Activated naive CD8-positive, alpha-beta T cell treated with anti-CD3 and anti-CD28 coated beads, Interleukin-2, amount 10 ng/mL, durations not matched to agents 7 days and 5 days (primary cell): ENCODE data around the gene MORC3. TPM values are rescaled to one million over a fixed set of nuclear protein-coding genes. Genes with fewer than 3 reads are reported as not detected.
"Not testable (repeated sequence)": the region's sequence is repeated elsewhere in the genome, so short reads cannot be mapped to it uniquely, and the experiment has no call there.

Source experiments
- ATAC-seq: fragments of 150-1000 bp; cut with Tn5 transposase; one replicate; pipeline ENCODE4 v1.10.0; 2021; ENCODE audit warnings: low read depth, moderate library complexity
- POLR2A ChIA-PET: fragments of 350-600 bp; sonication (Branson Sonifier 250); formaldehyde crosslinking; loops from one replicate; lab custom pipeline; 2021; ENCODE audit warnings: antibody characterized with exemption; lab: Charles Lee
- DNase-seq: peaks from one replicate; pipeline ENCODE4 v3.0.0; 2021
- H3K27ac Mint-ChIP-seq: one replicate; pipeline ENCODE4 v1.8.0; 2022; ENCODE audit warnings: mild to moderate bottlenecking, mixed read lengths
- H3K27me3 Mint-ChIP-seq: one replicate; pipeline ENCODE4 v1.8.0; 2022; ENCODE audit warnings: mild to moderate bottlenecking, moderate library complexity, mixed read lengths
- H3K36me3 Mint-ChIP-seq: one replicate; pipeline ENCODE4 v1.8.0; 2021; ENCODE audit warnings: mild to moderate bottlenecking, mixed read lengths
- H3K4me1 Mint-ChIP-seq: one replicate; pipeline ENCODE4 v1.8.0; 2021; ENCODE audit warnings: mixed read lengths
- H3K4me3 Mint-ChIP-seq: one replicate; pipeline ENCODE4 v1.8.0; 2022; ENCODE audit warnings: mild to moderate bottlenecking, moderate library complexity, mixed read lengths
- H3K9me3 Mint-ChIP-seq: one replicate; pipeline ENCODE4 v1.8.0; 2021; ENCODE audit warnings: mixed read lengths
- total RNA-seq, 2 experiments: library from RNA; stranded (reverse); gene quantifications; one replicate each; pipeline ENCODE4 v1.2.3, GENCODE V29; 2021

The MORC3 gene
- total RNA-seq, 2 experiments from 2014 or later: 46.7 to 53.7 TPM

- no peak for ATAC-seq
- H3K4me1 Mint-ChIP-seq: peaks cover 1% of the 10 kb centered on the region
- DNase-seq: no peak
- peaks cover 52% of the 10 kb centered on the region for H3K36me3 Mint-ChIP-seq
- H3K9me3 Mint-ChIP-seq: no peaks in the 10 kb centered on the region
- H3K4me3 Mint-ChIP-seq: no peak overlapping the region
- no peak overlapping the region for H3K27ac Mint-ChIP-seq
- H3K27me3 Mint-ChIP-seq: no peaks in the 10 kb centered on the region
- POLR2A ChIA-PET: no interaction called here
Measured at GRCh38 chr21:36397606-36398005, 77.6 kb downstream of the MORC3 start.

- POLR2A ChIA-PET: interaction anchor here (2.1 kb wide), 1 partner anchor 14 kb away, joined by 5 read pairs; the partner anchor contains the start of gene CHAF1B
Measured at GRCh38 chr21:36399736-36400135, 79.7 kb downstream of the MORC3 start.

GRCh38 chr21:36400719-36401118 lies 80.7 kb downstream of the MORC3 start:
- DNase-seq (no peak), ATAC-seq (no peak)
- H3K4me3 Mint-ChIP-seq: no peak overlapping the region
- POLR2A ChIA-PET: interaction anchor here (2.1 kb wide), 1 partner anchor 15 kb away, joined by 5 read pairs; the partner anchor contains the start of gene CHAF1B
- H3K4me1 Mint-ChIP-seq: peaks cover 1% of the 10 kb centered on the region
- peaks cover 40% of the 10 kb centered on the region for H3K36me3 Mint-ChIP-seq
- H3K9me3 Mint-ChIP-seq: no peaks in the 10 kb centered on the region
- H3K27ac Mint-ChIP-seq: no peak overlapping the region
- no peaks in the 10 kb centered on the region for H3K27me3 Mint-ChIP-seq

More at GRCh38 chr21:36399736-36400135, 79.7 kb downstream of the MORC3 start:
- H3K27me3 Mint-ChIP-seq, H3K27ac Mint-ChIP-seq, H3K4me3 Mint-ChIP-seq, DNase-seq, ATAC-seq, H3K4me1 Mint-ChIP-seq, H3K9me3 Mint-ChIP-seq: not testable (repeated sequence)
- peaks cover 44% of the 10 kb centered on the region for H3K36me3 Mint-ChIP-seq

- H3K27ac Mint-ChIP-seq: no peak overlapping the region
- H3K4me1 Mint-ChIP-seq: no peaks in the 10 kb centered on the region
- DNase-seq: no peak
- H3K9me3 Mint-ChIP-seq: no peaks in the 10 kb centered on the region
- ATAC-seq: no peak
- peaks cover 32% of the 10 kb centered on the region for H3K36me3 Mint-ChIP-seq
- H3K4me3 Mint-ChIP-seq: no peak overlapping the region
- POLR2A ChIA-PET: interaction anchor here (1.3 kb wide), 1 partner anchor 9 kb away, joined by 3 read pairs; no protein-coding TSS in a partner anchor
- H3K27me3 Mint-ChIP-seq: no peaks in the 10 kb centered on the region
Measured at GRCh38 chr21:36402339-36402738, 82.3 kb downstream of the MORC3 start.

GRCh38 chr21:36403713-36404112 lies 83.7 kb downstream of the MORC3 start:
- Mint-ChIP-seq H3K4me3 (no peak overlapping the region), H3K27me3 (no peaks in the 10 kb centered on the region), H3K27ac (no peak overlapping the region), H3K9me3 (no peaks in the 10 kb centered on the region), H3K4me1 (no peaks in the 10 kb centered on the region), H3K36me3 (peaks cover 37% of the 10 kb centered on the region)
- no peak for DNase-seq
- ATAC-seq: no peak
- POLR2A ChIA-PET: no interaction called here

- DNase-seq (no peak), ATAC-seq (no peak)
- Mint-ChIP-seq H3K27ac (no peak overlapping the region), H3K4me3 (no peak overlapping the region), H3K36me3 (peaks cover 29% of the 10 kb centered on the region), H3K4me1 (peaks cover 1% of the 10 kb centered on the region), H3K27me3 (no peaks in the 10 kb centered on the region), H3K9me3 (no peaks in the 10 kb centered on the region)
- POLR2A ChIA-PET: no interaction called here
Measured at GRCh38 chr21:36408568-36408967, 88.6 kb downstream of the MORC3 start.

GRCh38 chr21:36411301-36411700 lies 91.3 kb downstream of the MORC3 start:
- no peak overlapping the region for H3K4me3 Mint-ChIP-seq
- DNase-seq (no peak), ATAC-seq (no peak)
- H3K36me3 Mint-ChIP-seq: peaks cover 37% of the 10 kb centered on the region
- no peaks in the 10 kb centered on the region for H3K27me3 Mint-ChIP-seq
- H3K27ac Mint-ChIP-seq: no peak overlapping the region
- H3K9me3 Mint-ChIP-seq: no peaks in the 10 kb centered on the region
- peaks cover 1% of the 10 kb centered on the region for H3K4me1 Mint-ChIP-seq
- POLR2A ChIA-PET: no interaction called here

- Mint-ChIP-seq H3K27me3 (no peaks in the 10 kb centered on the region), H3K27ac (no peak overlapping the region), H3K4me1 (peaks cover 1% of the 10 kb centered on the region), H3K4me3 (no peak overlapping the region), H3K36me3 (peaks cover 34% of the 10 kb centered on the region), H3K9me3 (no peaks in the 10 kb centered on the region)
- DNase-seq (no peak), ATAC-seq (no peak)
- POLR2A ChIA-PET: no interaction called here
Measured at GRCh38 chr21:36412916-36413315, 92.9 kb downstream of the MORC3 start.

- no peak overlapping the region for H3K27ac Mint-ChIP-seq
- POLR2A ChIA-PET: no interaction called here
- no peaks in the 10 kb centered on the region for H3K27me3 Mint-ChIP-seq
- no peak for DNase-seq
- peaks cover 26% of the 10 kb centered on the region for H3K36me3 Mint-ChIP-seq
- no peak overlapping the region for H3K4me3 Mint-ChIP-seq
- H3K9me3 Mint-ChIP-seq: no peaks in the 10 kb centered on the region
- ATAC-seq: no peak
- H3K4me1 Mint-ChIP-seq: peaks cover 1% of the 10 kb centered on the region
Measured at GRCh38 chr21:36415375-36415774, 95.4 kb downstream of the MORC3 start.

GRCh38 chr21:36419241-36419640 lies 99.2 kb downstream of the MORC3 start:
- ATAC-seq: no peak
- Mint-ChIP-seq H3K4me3 (no peak overlapping the region), H3K9me3 (no peaks in the 10 kb centered on the region), H3K4me1 (peaks cover 5% of the 10 kb centered on the region), H3K27ac (no peak overlapping the region), H3K36me3 (peaks cover 17% of the 10 kb centered on the region), H3K27me3 (no peaks in the 10 kb centered on the region)
- no peak for DNase-seq
- POLR2A ChIA-PET: interaction anchor here (0.6 kb wide), 1 partner anchor 280 kb away, joined by 4 read pairs; no protein-coding TSS in a partner anchor

- Mint-ChIP-seq H3K27ac (no peak overlapping the region), H3K36me3 (peaks cover 15% of the 10 kb centered on the region), H3K4me1 (peaks cover 5% of the 10 kb centered on the region), H3K4me3 (no peak overlapping the region), H3K27me3 (no peaks in the 10 kb centered on the region), H3K9me3 (no peaks in the 10 kb centered on the region)
- POLR2A ChIA-PET: interaction anchor here (0.6 kb wide), 1 partner anchor 281 kb away, joined by 4 read pairs; no protein-coding TSS in a partner anchor
- DNase-seq (peak; percentile 50), ATAC-seq (peak; percentile 62)
Measured at GRCh38 chr21:36419996-36420395, 100.0 kb downstream of the MORC3 start.

GRCh38 chr21:36420571-36421339 lies 100.8 kb downstream of the MORC3 start:
- H3K4me1 Mint-ChIP-seq: peaks cover 5% of the 10 kb centered on the region
- H3K27me3 Mint-ChIP-seq: no peaks in the 10 kb centered on the region
- ATAC-seq (no peak), DNase-seq (no peak)
- H3K36me3 Mint-ChIP-seq: peaks cover 11% of the 10 kb centered on the region
- no peak overlapping the region for H3K4me3 Mint-ChIP-seq
- no peak overlapping the region for H3K27ac Mint-ChIP-seq
- POLR2A ChIA-PET: no interaction called here
- no peaks in the 10 kb centered on the region for H3K9me3 Mint-ChIP-seq

GRCh38 chr21:36422279-36423098 lies 102.5 kb downstream of the MORC3 start:
- no peak overlapping the region for H3K4me3 Mint-ChIP-seq
- POLR2A ChIA-PET: no interaction called here
- peaks cover 8% of the 10 kb centered on the region for H3K36me3 Mint-ChIP-seq
- H3K27ac Mint-ChIP-seq: no peak overlapping the region
- H3K9me3 Mint-ChIP-seq: no peaks in the 10 kb centered on the region
- peaks cover 5% of the 10 kb centered on the region for H3K4me1 Mint-ChIP-seq
- no peaks in the 10 kb centered on the region for H3K27me3 Mint-ChIP-seq
- ATAC-seq (peak; percentile 51), DNase-seq (peak; percentile 50)
